Breast epithelium (tissue), 3 donors: ENCODE measurements around the gene PRKCE.

Experiments
- POLR2A ChIP-seq: fragments of 450-650 bp; IDR thresholded peaks from one replicate; pipeline ENCODE4 v1.6.1; 2016; ENCODE audit warnings: antibody characterized with exemption, mild to moderate bottlenecking, moderate library complexity
- TF ChIP-seq, protein P1 (sequence below), 3 donors: fragments of 450-650 bp; IDR thresholded peaks; one replicate each; pipeline ENCODE4 v1.5.1; 2016 to 2017; ENCODE audit warnings: antibody characterized with exemption in 3 of 3, mild to moderate bottlenecking in 3 of 3, moderate library complexity in 3 of 3

DNA sequence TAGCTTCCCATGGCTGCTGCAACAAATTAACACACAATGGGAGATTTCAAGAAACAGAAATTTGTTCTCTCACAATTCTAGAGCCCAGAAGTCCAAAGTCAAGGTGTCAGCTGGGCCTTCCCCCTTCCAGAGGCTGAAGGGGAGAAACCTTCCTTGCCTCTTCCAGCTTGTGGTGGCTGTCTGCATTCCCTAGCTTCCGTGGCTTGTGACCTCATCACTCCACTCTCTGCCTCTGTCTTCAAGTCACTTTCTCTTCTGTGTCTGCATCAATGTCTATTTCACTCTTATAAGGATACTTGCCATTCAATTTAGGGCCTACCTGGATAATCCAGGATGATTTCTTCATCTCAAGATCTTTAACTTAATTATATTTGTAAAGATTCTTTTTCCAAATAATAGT, 23.6 kb upstream of the PRKCE start:
- TF ChIP-seq, protein P1, sequence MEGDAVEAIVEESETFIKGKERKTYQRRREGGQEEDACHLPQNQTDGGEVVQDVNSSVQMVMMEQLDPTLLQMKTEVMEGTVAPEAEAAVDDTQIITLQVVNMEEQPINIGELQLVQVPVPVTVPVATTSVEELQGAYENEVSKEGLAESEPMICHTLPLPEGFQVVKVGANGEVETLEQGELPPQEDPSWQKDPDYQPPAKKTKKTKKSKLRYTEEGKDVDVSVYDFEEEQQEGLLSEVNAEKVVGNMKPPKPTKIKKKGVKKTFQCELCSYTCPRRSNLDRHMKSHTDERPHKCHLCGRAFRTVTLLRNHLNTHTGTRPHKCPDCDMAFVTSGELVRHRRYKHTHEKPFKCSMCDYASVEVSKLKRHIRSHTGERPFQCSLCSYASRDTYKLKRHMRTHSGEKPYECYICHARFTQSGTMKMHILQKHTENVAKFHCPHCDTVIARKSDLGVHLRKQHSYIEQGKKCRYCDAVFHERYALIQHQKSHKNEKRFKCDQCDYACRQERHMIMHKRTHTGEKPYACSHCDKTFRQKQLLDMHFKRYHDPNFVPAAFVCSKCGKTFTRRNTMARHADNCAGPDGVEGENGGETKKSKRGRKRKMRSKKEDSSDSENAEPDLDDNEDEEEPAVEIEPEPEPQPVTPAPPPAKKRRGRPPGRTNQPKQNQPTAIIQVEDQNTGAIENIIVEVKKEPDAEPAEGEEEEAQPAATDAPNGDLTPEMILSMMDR (IDR thresholded peaks at IDR 0.05), result no peak
- no peak for TF ChIP-seq POLR2A
